ENCODE measurements around the gene SDHA. TPM values are rescaled to one million over a fixed set of nuclear protein-coding genes. Genes with fewer than 3 reads are reported as not detected.

The SDHA gene
- total RNA-seq, 1 experiment from 2014 or later, result 171 TPM

DNA sequence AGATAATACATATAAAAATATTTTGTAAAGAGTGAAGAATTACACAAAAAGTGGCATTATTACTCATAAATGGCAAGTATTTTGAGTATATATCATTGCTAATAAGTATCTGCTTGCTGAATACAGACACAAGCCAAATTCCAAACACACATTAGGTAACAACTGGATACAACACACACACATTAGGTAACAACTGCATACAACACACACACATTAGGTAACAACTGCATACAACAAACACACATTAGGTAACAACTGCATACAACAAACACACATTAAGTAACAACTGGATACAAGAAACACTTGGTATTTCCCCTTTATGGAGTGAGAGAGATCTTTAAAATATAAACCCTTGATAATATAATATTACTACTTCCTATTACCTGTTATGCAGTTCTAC is 13.7 kb upstream of the SDHA start:
- H3K4me3 ChIP-seq (ENCODE audit: low read depth in 2 of 2, low read length in 2 of 2), result no peak overlapping the region
- no peaks in the 10 kb centered on the region for H3K27me3 ChIP-seq (ENCODE audit: control insufficient read depth, insufficient read depth, low read length)
- no TSS peak for BruUV-seq (replicated peaks)
- DNase-seq (ENCODE audit: low read depth, low spot score) (no peak), ATAC-seq (no peak)
- no peaks in the 10 kb centered on the region for H3K36me3 ChIP-seq (ENCODE audit: control insufficient read depth, insufficient read depth, low read length)
- intact Hi-C loops (cut with micrococcal nuclease; ENCODE audit: unreplicated experiment) (no loop called here), in situ Hi-C loops (cut with HindIII; ENCODE audit: low pct_unique_long_range_greater_than_20kb, low sequenced_read_pairs) (no loop called here)
- no peaks in the 10 kb centered on the region for H3K9me3 ChIP-seq (ENCODE audit: control insufficient read depth, insufficient read depth, low read depth, low read length)
- H3K27ac ChIP-seq (ENCODE audit: low read length), result no peak overlapping the region
- TF ChIP-seq SIN3A (IDR thresholded peaks at IDR 0.05; ENCODE audit: borderline replicate concordance, insufficient read depth, low read depth, low read length), result no peak
- TF ChIP-seq, protein P1, sequence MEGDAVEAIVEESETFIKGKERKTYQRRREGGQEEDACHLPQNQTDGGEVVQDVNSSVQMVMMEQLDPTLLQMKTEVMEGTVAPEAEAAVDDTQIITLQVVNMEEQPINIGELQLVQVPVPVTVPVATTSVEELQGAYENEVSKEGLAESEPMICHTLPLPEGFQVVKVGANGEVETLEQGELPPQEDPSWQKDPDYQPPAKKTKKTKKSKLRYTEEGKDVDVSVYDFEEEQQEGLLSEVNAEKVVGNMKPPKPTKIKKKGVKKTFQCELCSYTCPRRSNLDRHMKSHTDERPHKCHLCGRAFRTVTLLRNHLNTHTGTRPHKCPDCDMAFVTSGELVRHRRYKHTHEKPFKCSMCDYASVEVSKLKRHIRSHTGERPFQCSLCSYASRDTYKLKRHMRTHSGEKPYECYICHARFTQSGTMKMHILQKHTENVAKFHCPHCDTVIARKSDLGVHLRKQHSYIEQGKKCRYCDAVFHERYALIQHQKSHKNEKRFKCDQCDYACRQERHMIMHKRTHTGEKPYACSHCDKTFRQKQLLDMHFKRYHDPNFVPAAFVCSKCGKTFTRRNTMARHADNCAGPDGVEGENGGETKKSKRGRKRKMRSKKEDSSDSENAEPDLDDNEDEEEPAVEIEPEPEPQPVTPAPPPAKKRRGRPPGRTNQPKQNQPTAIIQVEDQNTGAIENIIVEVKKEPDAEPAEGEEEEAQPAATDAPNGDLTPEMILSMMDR (IDR thresholded peaks at IDR 0.05), result no peak
- TF ChIP-seq, protein P2, sequence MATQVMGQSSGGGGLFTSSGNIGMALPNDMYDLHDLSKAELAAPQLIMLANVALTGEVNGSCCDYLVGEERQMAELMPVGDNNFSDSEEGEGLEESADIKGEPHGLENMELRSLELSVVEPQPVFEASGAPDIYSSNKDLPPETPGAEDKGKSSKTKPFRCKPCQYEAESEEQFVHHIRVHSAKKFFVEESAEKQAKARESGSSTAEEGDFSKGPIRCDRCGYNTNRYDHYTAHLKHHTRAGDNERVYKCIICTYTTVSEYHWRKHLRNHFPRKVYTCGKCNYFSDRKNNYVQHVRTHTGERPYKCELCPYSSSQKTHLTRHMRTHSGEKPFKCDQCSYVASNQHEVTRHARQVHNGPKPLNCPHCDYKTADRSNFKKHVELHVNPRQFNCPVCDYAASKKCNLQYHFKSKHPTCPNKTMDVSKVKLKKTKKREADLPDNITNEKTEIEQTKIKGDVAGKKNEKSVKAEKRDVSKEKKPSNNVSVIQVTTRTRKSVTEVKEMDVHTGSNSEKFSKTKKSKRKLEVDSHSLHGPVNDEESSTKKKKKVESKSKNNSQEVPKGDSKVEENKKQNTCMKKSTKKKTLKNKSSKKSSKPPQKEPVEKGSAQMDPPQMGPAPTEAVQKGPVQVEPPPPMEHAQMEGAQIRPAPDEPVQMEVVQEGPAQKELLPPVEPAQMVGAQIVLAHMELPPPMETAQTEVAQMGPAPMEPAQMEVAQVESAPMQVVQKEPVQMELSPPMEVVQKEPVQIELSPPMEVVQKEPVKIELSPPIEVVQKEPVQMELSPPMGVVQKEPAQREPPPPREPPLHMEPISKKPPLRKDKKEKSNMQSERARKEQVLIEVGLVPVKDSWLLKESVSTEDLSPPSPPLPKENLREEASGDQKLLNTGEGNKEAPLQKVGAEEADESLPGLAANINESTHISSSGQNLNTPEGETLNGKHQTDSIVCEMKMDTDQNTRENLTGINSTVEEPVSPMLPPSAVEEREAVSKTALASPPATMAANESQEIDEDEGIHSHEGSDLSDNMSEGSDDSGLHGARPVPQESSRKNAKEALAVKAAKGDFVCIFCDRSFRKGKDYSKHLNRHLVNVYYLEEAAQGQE (IDR thresholded peaks at IDR 0.05; ENCODE audit: insufficient read depth in 1 of 2, low read depth in 2 of 2, low read length in 1 of 2), result no peak
- no peak for TF ChIP-seq POLR2AphosphoS5 (IDR thresholded peaks at IDR 0.05; ENCODE audit: low read depth, low read length)
- no peak for TF ChIP-seq TCF7L2 (IDR thresholded peaks at IDR 0.05; ENCODE audit: low read depth, low read length)
- ChIA-PET POLR2A (no interaction called here), CTCF (no interaction called here)
- peaks cover 24% of the 10 kb centered on the region for H3K4me1 ChIP-seq (ENCODE audit: control insufficient read depth, insufficient read depth, low read length)

DNA sequence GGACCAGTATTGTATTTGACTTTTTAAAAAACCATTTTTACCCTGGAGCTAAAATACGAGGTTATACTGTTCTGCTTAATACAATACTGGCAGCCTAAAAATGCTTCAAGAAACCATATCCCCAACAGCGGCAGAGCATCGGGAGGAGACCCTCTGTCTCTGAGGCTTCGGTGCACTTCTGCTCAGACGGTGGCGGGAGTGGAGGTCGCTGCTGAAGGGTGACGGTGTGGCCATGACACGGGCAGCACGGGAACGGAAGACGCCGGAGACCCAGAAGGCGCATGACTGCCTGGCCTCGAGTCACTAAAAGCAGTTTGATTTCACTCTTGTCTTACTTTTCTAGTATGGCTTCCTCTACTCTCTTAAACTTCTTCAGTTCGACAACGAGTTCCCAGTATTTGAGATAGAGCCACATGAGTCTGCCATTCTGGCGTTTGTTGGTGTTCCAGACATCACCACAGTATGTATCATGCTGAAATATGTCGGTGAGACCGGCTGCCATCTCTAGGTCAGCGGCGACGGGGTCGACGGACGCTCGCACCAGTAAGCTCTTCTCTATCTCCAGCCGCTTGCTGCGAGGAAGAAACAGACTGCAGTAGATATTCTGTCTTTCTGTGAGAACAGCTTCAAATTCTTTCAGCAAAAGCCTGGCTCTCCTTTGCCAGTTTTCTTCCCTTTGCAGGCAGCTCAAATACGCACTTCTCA is 13.0 kb upstream of the SDHA start:
- intact Hi-C loops (cut with micrococcal nuclease; ENCODE audit: unreplicated experiment) (no loop called here), in situ Hi-C loops (cut with HindIII; ENCODE audit: low pct_unique_long_range_greater_than_20kb, low sequenced_read_pairs) (no loop called here)
- ChIA-PET CTCF (no interaction called here), POLR2A (no interaction called here)
- DNase-seq (ENCODE audit: low read depth, low spot score) (no peak), ATAC-seq (no peak)
- Histone ChIP-seq H3K9me3 (ENCODE audit: control insufficient read depth, insufficient read depth, low read depth, low read length) (no peaks in the 10 kb centered on the region), H3K27ac (ENCODE audit: low read length) (peak overlapping the region; percentile 77; the same call in 1 of the 2 replicates), H3K27me3 (ENCODE audit: control insufficient read depth, insufficient read depth, low read length) (no peaks in the 10 kb centered on the region), H3K36me3 (ENCODE audit: control insufficient read depth, insufficient read depth, low read length) (no peaks in the 10 kb centered on the region), H3K4me1 (ENCODE audit: control insufficient read depth, insufficient read depth, low read length) (peaks cover 27% of the 10 kb centered on the region), H3K4me3 (ENCODE audit: low read depth in 2 of 2, low read length in 2 of 2) (no peak overlapping the region)
- TF ChIP-seq, protein P2 (IDR thresholded peaks at IDR 0.05; ENCODE audit: insufficient read depth in 1 of 2, low read depth in 2 of 2, low read length in 1 of 2), result no peak
- TF ChIP-seq POLR2AphosphoS5 (IDR thresholded peaks at IDR 0.05; ENCODE audit: low read depth, low read length) (no peak), TCF7L2 (IDR thresholded peaks at IDR 0.05; ENCODE audit: low read depth, low read length) (no peak), SIN3A (IDR thresholded peaks at IDR 0.05; ENCODE audit: borderline replicate concordance, insufficient read depth, low read depth, low read length) (no peak)
- TF ChIP-seq, protein P1 (IDR thresholded peaks at IDR 0.05), result no peak
- BruUV-seq (replicated peaks), result TSS peak; percentile 66

Measured in Panc1 (cell line).